BLaER1 treated with 17β-estradiol and CSF1 and Interleukin-3, amounts not matched to agents 10 nM and 100 nM (cell line): ENCODE results near the gene MARK2.
A peak's percentile ranks its signal among the peaks of the same experiment; 100 is the strongest.

ENCODE experiments used
- H3K27ac ChIP-seq, 11 experiments: shearing (Covaris generic); formaldehyde crosslinking; 2 replicates each; pipeline ENCODE4 v1.8.1; 2022
- H3K27me3 ChIP-seq, 11 experiments: shearing (Covaris generic); formaldehyde crosslinking; 2 replicates each; pipeline ENCODE4 v1.8.1; 2022
- H3K36me3 ChIP-seq, 11 experiments: shearing (Covaris generic); formaldehyde crosslinking; 2 replicates each; pipeline ENCODE4 v1.8.1; 2022
- H3K4me1 ChIP-seq, 10 experiments: shearing (Covaris generic); formaldehyde crosslinking; 2 replicates each; pipeline ENCODE4 v1.8.1; 2022
- H3K4me2 ChIP-seq, 11 experiments: shearing (Covaris generic); formaldehyde crosslinking; 2 replicates each; pipeline ENCODE4 v1.8.1; 2022
- H3K4me3 ChIP-seq, 10 experiments: shearing (Covaris generic); formaldehyde crosslinking; 2 replicates each; pipeline ENCODE4 v1.8.1; 2022
- H3K9ac ChIP-seq, 11 experiments: shearing (Covaris generic); formaldehyde crosslinking; 2 replicates each; pipeline ENCODE4 v1.8.1; 2022
- H3K9me3 ChIP-seq, 11 experiments: shearing (Covaris generic); formaldehyde crosslinking; replicated peaks in 1 of 11; 2 replicates each; pipeline ENCODE4 v1.8.1; 2022
- H4K20me1 ChIP-seq, 11 experiments: shearing (Covaris generic); formaldehyde crosslinking; 2 replicates each; pipeline ENCODE4 v1.8.1; 2022
- Cebpa-rat ChIP-seq, 11 experiments: shearing (Covaris generic); IDR thresholded peaks; 2 replicates each; pipeline ENCODE4 v1.8.1; 2022

The MARK2 gene

GRCh38 chr11:63913866-63914830, 75.2 kb downstream of the MARK2 start:
- Histone ChIP-seq H3K4me2 (peak overlapping the region in 9 of 11 experiments; percentile 91 to 100 (median 100); a peak in 17 of 22 replicates), H4K20me1 (peaks cover 9 to 59% (median 33%) of the 10 kb centered on the region in 11 experiments; a peak in 20 of 22 replicates), H3K4me1 (peaks cover 63 to 86% (median 75%) of the 10 kb centered on the region in 10 experiments)

DNA sequence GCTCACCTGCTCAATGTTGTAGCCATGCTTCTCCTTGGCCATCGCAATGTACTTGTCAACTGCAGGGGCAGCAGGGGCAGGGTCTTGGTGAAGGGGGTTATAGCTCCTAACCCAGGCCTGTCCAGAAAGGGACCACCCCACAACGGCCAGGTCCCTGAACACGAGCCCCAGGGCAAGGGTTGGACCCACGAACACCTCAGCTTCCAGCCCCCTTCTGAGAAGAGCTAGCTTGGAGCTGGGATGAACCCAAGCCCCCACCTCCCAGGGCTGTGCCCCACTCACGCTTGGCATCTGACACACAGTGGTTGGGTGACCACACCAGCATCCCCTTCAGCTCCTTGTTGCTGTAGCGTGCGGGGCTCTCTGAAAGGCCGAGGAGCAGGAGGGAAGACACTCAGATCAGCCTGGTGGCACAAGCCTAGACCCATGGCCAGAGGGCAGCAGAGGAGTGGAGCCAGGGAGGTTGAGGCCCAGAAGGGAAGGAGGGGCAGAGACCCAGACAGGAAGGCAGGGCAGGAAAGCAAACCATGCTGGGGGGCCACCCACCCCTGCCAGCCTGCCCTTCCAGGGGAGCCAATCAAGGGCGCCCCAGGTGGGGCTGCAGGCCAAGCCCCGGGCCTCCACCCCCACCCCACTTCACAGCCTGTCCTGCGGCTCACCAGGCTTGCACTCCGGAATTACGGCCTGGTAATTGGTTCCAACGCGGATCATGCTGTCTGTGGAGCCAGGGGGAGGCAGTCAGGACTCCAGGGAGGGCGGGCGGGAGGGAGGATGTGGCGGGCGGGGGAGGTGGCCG, 76.2 kb downstream of the MARK2 start:
- peaks cover 0 to 28% (median 22%) of the 10 kb centered on the region in 11 experiments; a peak in 20 of 22 replicates for H3K36me3 ChIP-seq
- peak overlapping the region; percentile 44 to 100 (median 100) for H3K4me2 ChIP-seq
- H3K9me3 ChIP-seq, result no peaks in the 10 kb centered on the region
- H3K27me3 ChIP-seq, result no peaks in the 10 kb centered on the region
- H4K20me1 ChIP-seq, result peaks cover 6 to 50% (median 26%) of the 10 kb centered on the region in 11 experiments; a peak in 19 of 22 replicates
- peaks cover 60 to 86% (median 75%) of the 10 kb centered on the region in 10 experiments for H3K4me1 ChIP-seq
- H3K27ac ChIP-seq, result peak overlapping the region in 5 of 11 experiments; percentile 4 to 48 (median 30); a peak in 5 of 22 replicates
- peak overlapping the region in 7 of 10 experiments; percentile 76 to 93 (median 88); a peak in 12 of 20 replicates for H3K4me3 ChIP-seq
- peak overlapping the region in 8 of 11 experiments; percentile 16 to 86 (median 66); a peak in 13 of 22 replicates for H3K9ac ChIP-seq
- TF ChIP-seq Cebpa-rat (IDR thresholded peaks at IDR 0.05), result no peak

More at GRCh38 chr11:63913866-63914830, 75.2 kb downstream of the MARK2 start:
- TF ChIP-seq Cebpa-rat (IDR thresholded peaks at IDR 0.05), result no peak
- H3K9ac ChIP-seq, result peak overlapping the region in 3 of 11 experiments; percentile 72 to 86 (median 81); a peak in 4 of 22 replicates
- no peak overlapping the region for H3K27ac ChIP-seq
- no peaks in the 10 kb centered on the region for H3K27me3 ChIP-seq
- H3K36me3 ChIP-seq, result peaks cover 2 to 30% (median 23%) of the 10 kb centered on the region in 11 experiments; a peak in 20 of 22 replicates
- H3K9me3 ChIP-seq, result no peaks in the 10 kb centered on the region
- peak overlapping the region in 1 of 10 experiments; percentile 76; a peak in 3 of 20 replicates for H3K4me3 ChIP-seq

DNA sequence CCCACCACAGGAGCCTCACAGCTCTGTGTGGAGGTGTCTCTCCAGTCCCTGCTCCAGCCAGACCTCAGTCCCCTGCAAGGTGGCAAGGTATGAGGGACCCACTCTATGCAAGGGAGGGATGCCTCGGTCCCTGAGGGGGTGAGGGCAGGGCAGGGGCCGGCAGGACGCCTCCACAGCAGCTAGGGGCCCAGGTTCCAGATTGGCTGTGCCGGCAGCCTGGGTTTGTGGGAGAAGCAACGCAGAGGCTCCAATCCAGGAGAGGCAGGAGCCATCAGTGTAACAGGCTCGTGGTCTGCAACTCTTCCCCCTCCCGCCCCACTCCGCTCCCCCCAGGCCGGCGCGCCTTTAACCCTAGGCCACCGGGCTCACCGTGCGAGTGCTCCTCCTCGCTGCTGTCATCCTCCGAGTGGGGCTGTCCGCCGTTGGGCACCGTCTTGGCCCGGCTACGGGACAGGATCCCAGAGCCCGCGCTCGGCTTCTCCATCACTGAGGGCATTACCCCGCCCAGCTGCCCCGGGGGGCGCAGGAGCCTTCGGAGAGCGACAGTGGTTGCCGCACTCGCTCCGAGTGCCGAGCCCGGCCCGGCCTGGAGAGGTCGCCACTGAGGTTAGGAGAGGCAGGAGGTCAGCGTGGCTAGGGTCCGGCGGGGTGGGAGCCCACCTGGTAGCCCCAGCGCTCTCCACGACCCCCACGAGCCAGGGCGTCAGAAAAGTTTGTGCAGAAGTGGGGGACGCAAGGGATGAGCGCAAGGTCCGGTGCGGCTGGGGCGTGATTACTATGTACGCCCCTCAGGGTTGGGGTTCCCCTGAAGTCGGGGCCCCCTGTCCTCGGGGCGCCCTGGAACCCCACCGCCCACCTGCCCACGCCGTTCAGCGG, 77.3 kb downstream of the MARK2 start:
- Histone ChIP-seq H3K4me3 (peak overlapping the region; percentile 76 to 93 (median 84)), H3K27ac (peak overlapping the region in 10 of 11 experiments; percentile 69 to 89 (median 85); a peak in 21 of 22 replicates), H3K4me1 (peaks cover 49 to 82% (median 70%) of the 10 kb centered on the region in 10 experiments), H4K20me1 (peaks cover 0 to 39% (median 23%) of the 10 kb centered on the region in 11 experiments; a peak in 16 of 22 replicates), H3K36me3 (peaks cover 0 to 28% (median 22%) of the 10 kb centered on the region in 11 experiments; a peak in 20 of 22 replicates), H3K27me3 (no peaks in the 10 kb centered on the region), H3K9me3 (no peaks in the 10 kb centered on the region), H3K4me2 (peak overlapping the region; percentile 91 to 100 (median 100)), H3K9ac (peak overlapping the region; percentile 76 to 92 (median 86))
- TF ChIP-seq Cebpa-rat (IDR thresholded peaks at IDR 0.05), result no peak

GRCh38 chr11:63916837-63917691, 78.2 kb downstream of the MARK2 start, which contains the start of gene RCOR2:
Gene RCOR2, minus strand, starts transcription at chr11:63917164. Its CDS starts 708 bp downstream, at chr11:63916456.
- Histone ChIP-seq H3K36me3 (peaks cover 0 to 27% (median 22%) of the 10 kb centered on the region in 11 experiments; a peak in 20 of 22 replicates), H3K27ac (peak within 1 kb of the TSS; percentile 51 to 89 (median 85); a peak in 21 of 22 replicates), H3K27me3 (no peaks in the 10 kb centered on the region), H3K4me2 (peak within 1 kb of the TSS; percentile 91 to 100 (median 100)), H3K4me1 (peaks cover 43 to 77% (median 64%) of the 10 kb centered on the region in 10 experiments), H4K20me1 (peaks cover 0 to 34% (median 22%) of the 10 kb centered on the region in 11 experiments; a peak in 16 of 22 replicates), H3K4me3 (peak within 1 kb of the TSS; percentile 76 to 93 (median 84)), H3K9me3 (no peaks in the 10 kb centered on the region), H3K9ac (peak within 1 kb of the TSS; percentile 76 to 92 (median 86))
- no peak for TF ChIP-seq Cebpa-rat (IDR thresholded peaks at IDR 0.05)

- peaks cover 41 to 69% (median 59%) of the 10 kb centered on the region in 10 experiments for H3K4me1 ChIP-seq
- peaks cover 0 to 26% (median 17%) of the 10 kb centered on the region in 11 experiments; a peak in 14 of 22 replicates for H4K20me1 ChIP-seq
- no peaks in the 10 kb centered on the region for H3K9me3 ChIP-seq
- peak overlapping the region; percentile 72 to 92 (median 84) for H3K9ac ChIP-seq
- peak overlapping the region; percentile 51 to 89 (median 80); a peak in 20 of 22 replicates for H3K27ac ChIP-seq
- TF ChIP-seq Cebpa-rat (IDR thresholded peaks at IDR 0.05), result no peak
- no peaks in the 10 kb centered on the region for H3K27me3 ChIP-seq
- peaks cover 0 to 18% (median 14%) of the 10 kb centered on the region in 11 experiments; a peak in 17 of 22 replicates for H3K36me3 ChIP-seq
- H3K4me2 ChIP-seq, result peak overlapping the region; percentile 91 to 100 (median 99)
- H3K4me3 ChIP-seq, result peak overlapping the region; percentile 76 to 93 (median 84)
Observed at GRCh38 chr11:63917692-63918506, 79.0 kb downstream of the MARK2 start.

DNA sequence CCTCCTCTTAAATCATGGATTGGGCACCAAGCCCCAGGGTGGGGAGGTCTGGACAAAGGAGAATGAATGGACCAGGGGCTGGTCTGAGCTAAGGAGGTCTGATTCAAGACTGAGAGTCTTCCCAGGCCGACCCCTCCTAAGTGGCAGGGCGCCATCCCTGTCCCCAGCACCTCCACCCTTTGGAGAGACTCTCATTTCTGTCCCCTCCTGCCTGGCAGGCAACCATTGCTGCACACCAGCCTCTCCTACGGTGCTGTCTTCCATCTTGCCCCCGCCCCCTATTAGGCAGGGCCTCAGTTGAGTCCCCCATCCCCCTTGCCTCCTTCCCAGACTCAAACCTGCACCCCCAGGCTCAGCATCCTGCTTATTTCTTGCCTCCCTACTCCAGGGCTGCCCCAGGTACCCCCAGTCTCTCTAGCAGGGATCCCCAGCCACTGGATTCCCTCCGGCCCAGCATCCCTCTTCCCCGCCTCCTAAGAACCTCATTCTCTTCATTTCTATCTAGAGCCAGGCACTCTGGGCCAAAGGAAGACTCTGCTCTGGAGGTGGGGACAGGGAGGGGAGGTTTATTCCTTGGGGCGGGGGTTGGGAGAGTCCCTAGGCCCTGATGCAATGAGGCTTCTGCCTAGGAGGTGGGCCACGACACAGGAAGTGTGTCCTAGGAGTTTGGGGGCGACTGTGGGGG, 79.7 kb downstream of the MARK2 start:
- Histone ChIP-seq H3K9ac (peak overlapping the region in 10 of 11 experiments; percentile 21 to 92 (median 85); a peak in 17 of 22 replicates), H3K4me2 (peak overlapping the region; percentile 91 to 100 (median 99)), H3K27ac (peak overlapping the region in 10 of 11 experiments; percentile 68 to 89 (median 82); a peak in 19 of 22 replicates), H3K9me3 (no peaks in the 10 kb centered on the region), H4K20me1 (peaks cover 0 to 23% (median 17%) of the 10 kb centered on the region in 11 experiments; a peak in 14 of 22 replicates), H3K4me1 (peaks cover 41 to 68% (median 59%) of the 10 kb centered on the region in 10 experiments), H3K36me3 (peaks cover 0 to 15% (median 11%) of the 10 kb centered on the region in 11 experiments; a peak in 17 of 22 replicates), H3K4me3 (peak overlapping the region in 9 of 10 experiments; percentile 2 to 88 (median 48); a peak in 13 of 20 replicates), H3K27me3 (no peaks in the 10 kb centered on the region)
- TF ChIP-seq Cebpa-rat (IDR thresholded peaks at IDR 0.05), result no peak
